Gastroesophageal sphincter (tissue), 4 donors: ENCODE measurements around the gene AGBL1. TPM values are rescaled to one million over a fixed set of nuclear protein-coding genes. Genes with fewer than 3 reads are reported as not detected.
A peak's percentile ranks its signal among the peaks of the same experiment; 100 is the strongest.

ENCODE experiments used
- ATAC-seq: fragments of 150-250 bp; one replicate; pipeline ENCODE4 v1.9.1; 2016; ENCODE audit warnings: mild to moderate bottlenecking, moderate library complexity
- H3K27ac ChIP-seq, 4 donors: fragments of 200-600 bp; sonication (generic) in 3 of 4; 1 replicate in 3 of 4; 2 replicates in 1 of 4; pipeline ENCODE4 v1.5.1; 2016 to 2019
- H3K27me3 ChIP-seq: fragments of 200-600 bp; sonication (generic); one replicate; pipeline ENCODE4 v1.5.1; 2019
- H3K36me3 ChIP-seq, 2 donors: fragments of 200-600 bp; sonication (generic); one replicate each; pipeline ENCODE4 v1.5.1; 2019; ENCODE audit warnings: control low read depth in 1 of 2
- H3K4me1 ChIP-seq, 3 donors: fragments of 200-600 bp; sonication (generic); 1 replicate in 2 of 3; 2 replicates in 1 of 3; pipeline ENCODE4 v1.5.1; 2016 to 2019; ENCODE audit warnings: control low read depth in 2 of 3
- H3K4me3 ChIP-seq, 2 donors: fragments of 200-600 bp; sonication (generic); one replicate each; pipeline ENCODE4 v1.5.1; 2019; ENCODE audit warnings: mild to moderate bottlenecking in 1 of 2, moderate library complexity in 1 of 2
- H3K9me3 ChIP-seq, 3 donors: fragments of 200-600 bp; sonication (generic); one replicate each; pipeline ENCODE4 v1.5.1; 2017 to 2019; ENCODE audit warnings: control low read depth in 2 of 3
- EP300 ChIP-seq: sonication (generic); formaldehyde crosslinking; IDR thresholded peaks from one replicate; pipeline ENCODE4 v1.6.1; 2017; ENCODE audit warnings: antibody characterized with exemption, mild to moderate bottlenecking
- POLR2A ChIP-seq, 2 donors: fragments of 450-650 bp; IDR thresholded peaks; one replicate each; pipeline ENCODE4 v1.6.1; 2017; ENCODE audit warnings: antibody characterized with exemption in 2 of 2, mild to moderate bottlenecking in 2 of 2, moderate library complexity in 1 of 2
- POLR2AphosphoS5 ChIP-seq: sonication (generic); formaldehyde crosslinking; IDR thresholded peaks from one replicate; pipeline ENCODE4 v1.6.1; 2017; ENCODE audit warnings: antibody characterized with exemption
- WGBS, 2 donors: methylation state at CpG; one replicate each; pipeline ENCODE4 v1.1.5; 2018; ENCODE audit warnings: low coverage in 1 of 2; 5-methylcytosine and 5-hydroxymethylcytosine counted together
- total RNA-seq, 4 donors: library from RNA; depleted of rRNA; stranded (reverse); fragments of >200 nt; gene quantifications; one replicate each; pipeline ENCODE4 v1.1.0, GENCODE V29; 2016
- TF ChIP-seq, protein P1 (sequence below), 4 experiments: fragments of 200-600 bp in 2 of 4; fragments of 450-650 bp in 2 of 4; sonication (generic) in 1 of 4; IDR thresholded peaks; one replicate each; pipeline ENCODE4 v1.5.1; 2017 to 2019; ENCODE audit warnings: antibody characterized with exemption in 4 of 4, mild to moderate bottlenecking in 2 of 4, moderate library complexity in 2 of 4

Gene AGBL1
- total RNA-seq, 4 donors from 2014 or later, result 0.12 to 0.13 TPM; not detected in 2

DNA sequence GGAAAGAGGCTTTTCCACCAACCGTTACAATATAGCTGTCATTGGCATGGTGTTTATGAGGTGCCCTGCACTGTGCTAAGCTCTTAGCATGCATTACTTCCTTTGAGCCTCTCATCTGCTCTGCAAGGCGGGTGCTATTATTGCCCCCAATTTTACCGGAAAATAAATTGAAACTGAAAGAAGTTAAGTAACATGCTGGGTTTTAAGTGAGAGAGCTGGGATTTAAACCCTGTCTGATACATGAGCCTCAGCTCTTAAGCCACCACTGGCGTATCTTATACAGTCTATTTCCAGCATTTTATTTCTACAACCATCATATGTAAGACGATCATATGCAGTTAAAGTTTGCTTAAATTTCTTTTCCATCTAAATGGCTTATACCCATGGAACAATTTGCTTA, 81.6 kb downstream of the AGBL1 start:
- H3K4me1 ChIP-seq, result peaks cover 0 to 22% (median 5%) of the 10 kb centered on the region in 3 donors
- ATAC-seq, result no peak
- no peak overlapping the region for H3K27ac ChIP-seq
- 82 to 85% methylated on average over 4 to 5 of the region's 5 CpGs for WGBS, 2 donors
- no peak overlapping the region for H3K4me3 ChIP-seq
- no peaks in the 10 kb centered on the region for H3K36me3 ChIP-seq
- H3K27me3 ChIP-seq, result no peaks in the 10 kb centered on the region
- no peaks in the 10 kb centered on the region for H3K9me3 ChIP-seq
- TF ChIP-seq, protein P1, sequence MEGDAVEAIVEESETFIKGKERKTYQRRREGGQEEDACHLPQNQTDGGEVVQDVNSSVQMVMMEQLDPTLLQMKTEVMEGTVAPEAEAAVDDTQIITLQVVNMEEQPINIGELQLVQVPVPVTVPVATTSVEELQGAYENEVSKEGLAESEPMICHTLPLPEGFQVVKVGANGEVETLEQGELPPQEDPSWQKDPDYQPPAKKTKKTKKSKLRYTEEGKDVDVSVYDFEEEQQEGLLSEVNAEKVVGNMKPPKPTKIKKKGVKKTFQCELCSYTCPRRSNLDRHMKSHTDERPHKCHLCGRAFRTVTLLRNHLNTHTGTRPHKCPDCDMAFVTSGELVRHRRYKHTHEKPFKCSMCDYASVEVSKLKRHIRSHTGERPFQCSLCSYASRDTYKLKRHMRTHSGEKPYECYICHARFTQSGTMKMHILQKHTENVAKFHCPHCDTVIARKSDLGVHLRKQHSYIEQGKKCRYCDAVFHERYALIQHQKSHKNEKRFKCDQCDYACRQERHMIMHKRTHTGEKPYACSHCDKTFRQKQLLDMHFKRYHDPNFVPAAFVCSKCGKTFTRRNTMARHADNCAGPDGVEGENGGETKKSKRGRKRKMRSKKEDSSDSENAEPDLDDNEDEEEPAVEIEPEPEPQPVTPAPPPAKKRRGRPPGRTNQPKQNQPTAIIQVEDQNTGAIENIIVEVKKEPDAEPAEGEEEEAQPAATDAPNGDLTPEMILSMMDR (IDR thresholded peaks at IDR 0.05), result no peak
- no peak for TF ChIP-seq POLR2A (IDR thresholded peaks at IDR 0.05)
- no peak for TF ChIP-seq EP300

DNA sequence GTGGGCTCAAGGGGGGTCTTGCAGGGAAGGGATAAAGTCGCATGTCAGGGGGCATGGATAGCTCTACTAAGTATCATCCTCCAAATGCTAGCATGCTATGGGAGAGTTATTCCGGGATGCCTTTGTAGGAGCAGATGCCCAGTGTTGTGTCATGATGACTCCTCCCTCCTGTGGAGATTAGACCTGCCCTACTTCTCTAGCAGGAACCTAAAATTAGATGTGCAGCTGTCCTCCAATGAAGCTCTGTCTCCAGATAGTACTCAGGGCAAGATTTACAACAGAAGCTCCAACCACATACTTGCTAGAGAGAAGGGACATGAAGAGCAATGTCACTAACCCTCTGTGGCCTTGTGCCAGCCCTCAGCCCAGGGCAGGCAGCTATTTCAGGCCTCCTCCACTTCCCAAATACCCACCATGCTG, 82.5 kb downstream of the AGBL1 start:
- Histone ChIP-seq H3K4me3 (no peak overlapping the region), H3K27me3 (no peaks in the 10 kb centered on the region), H3K9me3 (no peaks in the 10 kb centered on the region), H3K27ac (no peak overlapping the region), H3K36me3 (no peaks in the 10 kb centered on the region), H3K4me1 (peaks cover 0 to 22% (median 5%) of the 10 kb centered on the region in 3 donors)
- WGBS, 2 donors, result 88 to 100% methylated on average over 1 of the region's 2 CpGs
- ATAC-seq, result no peak
- TF ChIP-seq POLR2A (IDR thresholded peaks at IDR 0.05) (no peak), EP300 (no peak)
- TF ChIP-seq, protein P1 (IDR thresholded peaks at IDR 0.05), result no peak

GRCh38 chr15:86162641-86163040, 83.0 kb downstream of the AGBL1 start:
- WGBS, 2 donors, result 100% methylated on average over 1 to 2 of the region's 2 CpGs
- no peak overlapping the region for H3K4me3 ChIP-seq
- no peak for ATAC-seq
- TF ChIP-seq POLR2A (IDR thresholded peaks at IDR 0.05) (no peak), POLR2AphosphoS5 (no peak), EP300 (no peak)
- TF ChIP-seq, protein P1 (IDR thresholded peaks at IDR 0.05), result no peak
- H3K27ac ChIP-seq, result no peak overlapping the region
- H3K27me3 ChIP-seq, result no peaks in the 10 kb centered on the region
- no peaks in the 10 kb centered on the region for H3K36me3 ChIP-seq
- H3K4me1 ChIP-seq, result peaks cover 0 to 22% (median 5%) of the 10 kb centered on the region in 3 donors
- H3K9me3 ChIP-seq, result no peaks in the 10 kb centered on the region

DNA sequence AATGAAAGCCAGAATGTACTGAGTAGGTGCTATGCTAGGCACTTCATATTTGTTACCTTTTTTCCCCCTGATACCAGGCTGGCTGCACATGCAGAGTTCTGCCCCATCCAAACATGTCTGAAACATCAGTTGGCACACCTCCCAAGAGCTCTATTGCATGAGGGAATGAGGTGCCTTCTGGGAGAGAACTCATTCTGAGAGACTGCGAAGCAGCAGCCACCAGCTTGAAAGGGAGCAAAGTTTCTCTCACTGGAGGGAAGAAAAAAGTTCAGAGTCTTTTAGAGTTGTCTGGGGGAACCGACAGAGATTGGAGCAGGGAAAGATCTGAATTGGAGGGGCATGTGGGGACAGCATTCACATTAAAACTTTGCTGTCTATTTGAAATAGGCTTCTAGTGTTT, 84.1 kb downstream of the AGBL1 start:
- 15 to 30% methylated on average over 2 of the region's 2 CpGs for WGBS, 2 donors
- peak overlapping the region in 3 of 4 donors; percentile 55 to 67 (median 57) for H3K27ac ChIP-seq
- TF ChIP-seq, protein P1 (IDR thresholded peaks at IDR 0.05), result no peak
- TF ChIP-seq POLR2AphosphoS5, result no peak
- TF ChIP-seq POLR2A (IDR thresholded peaks at IDR 0.05), result no peak
- no peak for TF ChIP-seq EP300
- H3K27me3 ChIP-seq, result no peaks in the 10 kb centered on the region
- no peaks in the 10 kb centered on the region for H3K36me3 ChIP-seq
- ATAC-seq, result peak; percentile 23
- H3K9me3 ChIP-seq, result no peaks in the 10 kb centered on the region
- no peak overlapping the region for H3K4me3 ChIP-seq
- peaks cover 0 to 22% (median 5%) of the 10 kb centered on the region in 3 donors for H3K4me1 ChIP-seq

- Histone ChIP-seq H3K27me3 (no peaks in the 10 kb centered on the region), H3K27ac (peak overlapping the region in 3 of 4 donors; percentile 55 to 67 (median 57)), H3K36me3 (no peaks in the 10 kb centered on the region), H3K4me1 (peaks cover 0 to 22% (median 5%) of the 10 kb centered on the region in 3 donors), H3K4me3 (no peak overlapping the region), H3K9me3 (no peaks in the 10 kb centered on the region)
- TF ChIP-seq POLR2AphosphoS5 (peak; percentile 69), POLR2A (IDR thresholded peaks at IDR 0.05) (no peak), EP300 (no peak)
- TF ChIP-seq, protein P1 (IDR thresholded peaks at IDR 0.05), result no peak
- WGBS, 2 donors, result 6 to 9% methylated on average over 5 to 6 of the region's 8 CpGs
- peak; percentile 85 for ATAC-seq
Measured at GRCh38 chr15:86164232-86164898, 84.7 kb downstream of the AGBL1 start.
